Fibroblast of villous mesenchyme (primary cell): ENCODE measurements around the gene MYOD1. TPM values are rescaled to one million over a fixed set of nuclear protein-coding genes. Genes with fewer than 3 reads are reported as not detected.

ENCODE experiments used
- DNase-seq: peaks from one replicate; pipeline ENCODE4 v3.0.0-alpha.2; 2010; ENCODE audit warnings: low read depth
- H3K4me3 ChIP-seq: 2 replicates; pipeline ENCODE4 v1.5.1; 2011; ENCODE audit warnings: low read depth, mild to moderate bottlenecking, low read length
- total RNA-seq: library from RNA; depleted of rRNA; stranded (reverse); fragments of >200 nt; gene quantifications from 2 replicates; pipeline ENCODE4 v1.2.3, GENCODE V29; 2012
- TF ChIP-seq, protein P1 (sequence below): IDR thresholded peaks from 2 replicates; pipeline ENCODE4 v1.5.1; 2012; ENCODE audit warnings: low read depth, mild to moderate bottlenecking, low read length; ENCODE audit not compliant: insufficient read depth

Gene MYOD1
- total RNA-seq, 1 donor = under 0.01 TPM

DNA sequence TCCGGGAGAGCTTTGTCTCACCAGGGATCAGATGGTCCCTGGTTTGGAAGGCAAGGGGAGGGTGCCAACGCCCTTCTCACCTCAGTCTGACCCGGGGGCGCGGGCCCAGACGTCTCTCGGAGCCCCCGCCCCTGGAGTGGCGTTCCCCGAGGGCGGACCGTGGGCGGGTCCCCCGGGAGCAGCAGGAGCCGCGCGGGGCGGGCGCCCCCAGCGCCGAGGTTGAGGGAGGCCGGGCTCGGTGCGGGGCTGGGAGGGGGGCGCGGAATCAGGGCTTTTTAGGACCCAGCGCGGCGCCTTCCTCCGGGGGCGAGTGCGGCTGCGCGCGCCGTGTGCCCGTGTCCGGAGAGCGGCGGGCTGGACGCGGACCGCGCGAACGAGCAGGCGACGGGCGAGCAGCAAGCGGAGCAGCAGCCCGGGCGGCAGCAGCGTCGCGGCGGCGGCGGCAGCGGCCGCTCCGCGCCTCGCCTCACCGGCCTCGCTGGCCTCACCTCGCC lies 15.1 kb downstream of the MYOD1 start, which contains the start of gene KCNC1:
KCNC1 (plus strand) TSS at position 364 of the 494 bp plus-strand sequence. CDS start 1,222 bp downstream, outside the sequence.
- TF ChIP-seq, protein P1, sequence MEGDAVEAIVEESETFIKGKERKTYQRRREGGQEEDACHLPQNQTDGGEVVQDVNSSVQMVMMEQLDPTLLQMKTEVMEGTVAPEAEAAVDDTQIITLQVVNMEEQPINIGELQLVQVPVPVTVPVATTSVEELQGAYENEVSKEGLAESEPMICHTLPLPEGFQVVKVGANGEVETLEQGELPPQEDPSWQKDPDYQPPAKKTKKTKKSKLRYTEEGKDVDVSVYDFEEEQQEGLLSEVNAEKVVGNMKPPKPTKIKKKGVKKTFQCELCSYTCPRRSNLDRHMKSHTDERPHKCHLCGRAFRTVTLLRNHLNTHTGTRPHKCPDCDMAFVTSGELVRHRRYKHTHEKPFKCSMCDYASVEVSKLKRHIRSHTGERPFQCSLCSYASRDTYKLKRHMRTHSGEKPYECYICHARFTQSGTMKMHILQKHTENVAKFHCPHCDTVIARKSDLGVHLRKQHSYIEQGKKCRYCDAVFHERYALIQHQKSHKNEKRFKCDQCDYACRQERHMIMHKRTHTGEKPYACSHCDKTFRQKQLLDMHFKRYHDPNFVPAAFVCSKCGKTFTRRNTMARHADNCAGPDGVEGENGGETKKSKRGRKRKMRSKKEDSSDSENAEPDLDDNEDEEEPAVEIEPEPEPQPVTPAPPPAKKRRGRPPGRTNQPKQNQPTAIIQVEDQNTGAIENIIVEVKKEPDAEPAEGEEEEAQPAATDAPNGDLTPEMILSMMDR = no peak
- H3K4me3 ChIP-seq = peak within 1 kb of the TSS; percentile 25
- DNase-seq = peak; percentile 30

DNA sequence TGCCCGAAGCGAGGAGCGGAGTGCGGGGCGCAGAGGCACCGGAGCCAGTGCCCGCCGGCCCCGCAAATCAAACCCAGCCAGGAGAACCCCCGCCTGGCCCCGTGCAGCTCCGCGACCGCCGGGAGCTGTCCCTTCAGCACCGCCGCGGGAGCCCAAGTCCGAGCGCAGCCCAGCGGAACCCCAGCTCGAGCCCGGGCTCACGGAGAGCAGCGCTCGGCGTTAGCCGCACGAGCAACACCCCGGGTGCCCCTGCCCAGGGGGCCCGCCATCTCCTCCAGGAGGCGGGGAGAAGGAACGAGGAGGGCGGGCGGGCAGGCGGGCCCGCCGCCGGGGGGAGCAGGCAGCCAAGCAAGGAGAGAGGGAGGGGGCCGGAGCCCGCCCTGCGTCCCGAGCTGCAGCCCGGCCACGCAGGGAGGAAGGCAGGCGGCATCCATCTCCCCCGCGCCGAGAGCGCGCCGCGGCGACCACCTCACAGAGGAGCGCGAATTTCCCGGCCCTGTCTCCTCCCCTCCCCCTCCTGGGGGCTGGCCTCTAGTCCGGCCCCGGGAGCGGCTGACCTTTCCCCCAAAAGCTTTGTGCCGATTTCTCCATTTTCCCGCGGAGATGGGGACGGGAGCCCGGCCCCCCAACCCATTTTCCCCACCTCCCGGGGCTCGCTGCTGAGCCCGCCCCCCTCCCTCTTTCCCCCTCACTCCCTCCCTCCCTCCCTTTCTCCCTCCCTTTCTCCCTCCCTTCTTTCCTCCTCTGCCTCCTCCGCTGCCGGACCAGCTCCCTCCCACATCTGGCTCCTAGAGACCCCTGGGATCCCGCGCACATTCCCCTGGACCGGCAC lies 15.8 kb downstream of the MYOD1 start:
- peak overlapping the region; percentile 25 for H3K4me3 ChIP-seq
- TF ChIP-seq, protein P1 = no peak

DNA sequence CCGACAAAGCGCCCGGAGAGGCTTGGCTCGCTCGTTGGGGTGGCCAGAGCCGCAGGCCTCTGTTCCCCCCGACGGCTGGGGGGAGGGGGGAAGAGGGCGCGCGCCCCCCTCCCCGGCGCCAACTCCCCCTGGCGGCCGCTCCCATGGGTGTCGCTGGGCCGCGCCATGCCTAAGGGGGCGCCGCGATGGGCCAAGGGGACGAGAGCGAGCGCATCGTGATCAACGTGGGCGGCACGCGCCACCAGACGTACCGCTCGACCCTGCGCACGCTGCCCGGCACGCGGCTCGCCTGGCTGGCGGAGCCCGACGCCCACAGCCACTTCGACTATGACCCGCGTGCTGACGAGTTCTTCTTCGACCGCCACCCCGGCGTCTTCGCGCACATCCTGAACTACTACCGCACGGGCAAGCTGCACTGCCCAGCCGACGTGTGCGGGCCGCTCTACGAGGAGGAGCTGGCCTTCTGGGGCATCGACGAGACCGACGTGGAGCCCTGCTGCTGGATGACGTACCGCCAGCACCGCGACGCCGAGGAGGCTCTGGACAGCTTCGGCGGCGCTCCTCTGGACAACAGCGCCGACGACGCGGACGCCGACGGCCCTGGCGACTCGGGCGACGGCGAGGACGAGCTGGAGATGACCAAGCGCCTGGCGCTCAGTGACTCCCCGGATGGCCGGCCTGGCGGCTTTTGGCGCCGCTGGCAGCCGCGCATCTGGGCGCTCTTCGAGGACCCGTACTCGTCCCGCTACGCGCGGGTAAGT lies 16.6 kb downstream of the MYOD1 start:
- TF ChIP-seq, protein P1 = peak; percentile 23
- no peak for DNase-seq
- no peak overlapping the region for H3K4me3 ChIP-seq

More for the DNA sequence above, 15.8 kb downstream of the MYOD1 start:
- peak; percentile 70 for DNase-seq

DNA sequence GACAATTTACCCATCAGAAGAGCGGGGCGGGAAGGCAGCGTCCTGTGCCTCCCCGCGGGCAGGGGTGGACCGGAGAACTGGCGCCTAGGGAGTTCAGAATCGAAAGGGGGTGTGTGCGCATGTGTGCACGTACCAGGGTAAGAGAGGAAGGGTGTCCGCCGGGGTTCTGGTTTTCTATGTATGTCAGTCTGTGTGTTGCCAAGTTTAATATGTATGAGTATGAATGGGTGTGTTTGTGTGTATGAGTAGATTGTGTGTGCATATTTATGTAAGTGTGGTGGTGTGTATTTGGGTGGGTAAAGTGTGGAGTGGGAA lies 17.2 kb downstream of the MYOD1 start:
- TF ChIP-seq, protein P1 = no peak
- DNase-seq = no peak

DNA sequence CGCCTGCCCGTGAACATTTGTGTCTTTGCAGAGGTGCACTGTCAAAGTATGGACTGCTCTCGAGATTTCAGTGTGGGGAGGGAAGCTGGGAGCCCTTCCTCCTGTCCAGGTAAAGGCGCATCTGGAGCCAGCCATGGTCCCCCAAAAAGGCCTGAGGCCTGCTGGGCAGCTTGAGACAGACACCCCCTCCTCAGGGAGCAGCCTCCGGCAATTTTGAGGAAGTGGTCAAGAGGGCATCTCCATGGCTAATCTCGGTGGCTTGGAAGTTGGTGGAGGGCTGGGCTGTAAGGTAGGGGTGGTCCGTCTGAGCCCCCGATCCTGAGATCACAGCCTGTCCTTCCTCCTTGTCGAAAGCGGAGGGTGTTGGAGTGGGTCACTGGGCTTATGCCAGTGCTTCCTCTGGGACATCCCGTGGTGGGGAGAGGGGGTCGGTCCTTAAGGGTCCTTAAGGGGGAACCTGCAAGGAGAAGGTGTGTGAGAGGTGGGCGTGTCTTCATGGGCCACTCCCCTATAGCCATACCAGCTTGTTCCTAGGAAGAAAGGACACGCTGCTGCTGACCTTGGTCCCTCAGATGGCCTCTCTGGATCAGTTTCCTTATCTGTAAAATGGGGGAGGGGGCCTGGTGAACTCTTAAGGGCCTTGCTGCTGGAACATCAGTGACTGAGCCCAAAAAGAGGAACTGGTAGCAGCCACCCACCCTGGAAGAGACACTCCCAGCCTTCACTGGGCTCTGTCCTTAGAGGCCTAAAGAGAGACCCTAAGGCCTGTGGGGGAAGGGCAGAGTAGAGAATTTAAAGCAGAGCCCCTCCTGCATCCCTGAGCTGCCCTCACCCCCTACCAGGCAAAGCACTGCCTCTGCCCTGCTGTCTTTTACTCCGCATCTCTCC lies 17.8 kb downstream of the MYOD1 start:
- H3K4me3 ChIP-seq = no peak overlapping the region
- no peak for DNase-seq
- TF ChIP-seq, protein P1 = no peak

More for the DNA sequence above, 17.2 kb downstream of the MYOD1 start:
- H3K4me3 ChIP-seq = no peak overlapping the region
